GM12872 (cell line): ENCODE results near the gene TTYH1.

Experiments used
- TF ChIP-seq, protein P1 (sequence below): IDR thresholded peaks from 3 replicates; pipeline ENCODE4 v1.5.1; 2011; ENCODE audit warnings: low read depth, mild to moderate bottlenecking, low read length, moderate library complexity; ENCODE audit not compliant: insufficient read depth

TTYH1 gene

DNA sequence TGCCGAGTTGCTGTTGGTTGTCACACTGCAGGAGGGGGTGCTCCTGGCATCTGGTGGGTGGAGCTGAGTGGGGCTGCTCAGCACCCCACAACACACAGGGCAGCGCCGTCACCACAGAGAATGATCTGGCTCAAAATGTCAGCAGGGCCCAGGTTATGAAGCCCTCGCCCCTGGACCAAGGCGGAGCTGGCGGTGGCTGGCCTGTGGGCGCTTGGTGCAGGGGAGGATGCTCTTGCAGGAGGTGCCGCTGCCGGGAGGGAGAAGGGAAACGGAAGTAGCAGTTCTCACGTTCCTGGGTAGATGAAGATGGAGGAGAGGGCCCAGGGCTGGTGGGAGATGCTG is 19.6 kb downstream of the TTYH1 start:
- TF ChIP-seq, protein P1, sequence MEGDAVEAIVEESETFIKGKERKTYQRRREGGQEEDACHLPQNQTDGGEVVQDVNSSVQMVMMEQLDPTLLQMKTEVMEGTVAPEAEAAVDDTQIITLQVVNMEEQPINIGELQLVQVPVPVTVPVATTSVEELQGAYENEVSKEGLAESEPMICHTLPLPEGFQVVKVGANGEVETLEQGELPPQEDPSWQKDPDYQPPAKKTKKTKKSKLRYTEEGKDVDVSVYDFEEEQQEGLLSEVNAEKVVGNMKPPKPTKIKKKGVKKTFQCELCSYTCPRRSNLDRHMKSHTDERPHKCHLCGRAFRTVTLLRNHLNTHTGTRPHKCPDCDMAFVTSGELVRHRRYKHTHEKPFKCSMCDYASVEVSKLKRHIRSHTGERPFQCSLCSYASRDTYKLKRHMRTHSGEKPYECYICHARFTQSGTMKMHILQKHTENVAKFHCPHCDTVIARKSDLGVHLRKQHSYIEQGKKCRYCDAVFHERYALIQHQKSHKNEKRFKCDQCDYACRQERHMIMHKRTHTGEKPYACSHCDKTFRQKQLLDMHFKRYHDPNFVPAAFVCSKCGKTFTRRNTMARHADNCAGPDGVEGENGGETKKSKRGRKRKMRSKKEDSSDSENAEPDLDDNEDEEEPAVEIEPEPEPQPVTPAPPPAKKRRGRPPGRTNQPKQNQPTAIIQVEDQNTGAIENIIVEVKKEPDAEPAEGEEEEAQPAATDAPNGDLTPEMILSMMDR, result no peak

DNA sequence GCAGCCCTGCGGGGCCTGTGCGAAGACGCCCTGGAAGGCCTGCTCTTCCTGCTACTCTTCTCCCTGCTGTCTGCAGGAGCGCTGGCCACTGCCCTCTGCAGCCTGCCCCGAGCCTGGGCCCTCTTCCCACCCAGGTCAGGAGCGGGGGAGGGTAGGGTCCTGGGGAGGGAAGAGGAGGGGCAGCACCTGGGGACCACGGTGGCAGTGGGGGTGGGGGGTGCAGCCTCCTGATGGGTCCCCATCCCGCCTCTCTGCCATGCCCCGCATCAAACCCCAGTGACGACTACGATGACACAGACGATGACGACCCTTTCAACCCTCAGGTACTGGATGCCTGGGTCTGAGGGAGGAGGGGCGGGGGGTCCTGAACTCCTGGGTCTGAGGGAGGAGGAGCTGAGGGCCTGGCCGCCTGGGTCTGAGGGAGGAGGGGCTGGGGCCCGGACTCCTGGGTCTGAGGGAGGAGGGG is 20.3 kb downstream of the TTYH1 start:
- TF ChIP-seq, protein P1, result no peak

DNA sequence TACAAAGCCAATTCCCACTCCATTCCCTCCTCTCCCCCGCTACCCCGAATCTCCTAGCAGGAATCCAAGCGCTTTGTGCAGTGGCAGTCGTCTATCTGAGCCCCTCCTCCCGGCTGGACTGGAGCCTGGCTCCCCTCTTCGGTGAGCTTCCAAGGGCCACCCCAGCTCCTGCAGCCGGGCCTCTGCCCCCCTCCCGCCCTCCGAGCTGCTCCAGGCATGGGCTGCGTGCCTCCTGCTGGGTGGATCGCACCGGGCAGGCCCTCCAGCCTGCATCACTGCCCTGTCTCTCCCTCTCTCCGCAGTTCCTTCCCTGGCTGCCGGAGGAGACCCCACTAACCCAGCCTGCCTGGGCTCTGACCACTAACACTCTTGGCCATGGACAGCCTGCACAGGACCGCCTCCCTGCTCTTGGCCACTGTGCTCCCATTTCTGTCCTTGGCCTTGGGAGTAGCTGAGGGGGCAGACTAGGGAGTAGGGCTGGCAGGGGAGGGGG is 20.8 kb downstream of the TTYH1 start:
- TF ChIP-seq, protein P1, result no peak

DNA sequence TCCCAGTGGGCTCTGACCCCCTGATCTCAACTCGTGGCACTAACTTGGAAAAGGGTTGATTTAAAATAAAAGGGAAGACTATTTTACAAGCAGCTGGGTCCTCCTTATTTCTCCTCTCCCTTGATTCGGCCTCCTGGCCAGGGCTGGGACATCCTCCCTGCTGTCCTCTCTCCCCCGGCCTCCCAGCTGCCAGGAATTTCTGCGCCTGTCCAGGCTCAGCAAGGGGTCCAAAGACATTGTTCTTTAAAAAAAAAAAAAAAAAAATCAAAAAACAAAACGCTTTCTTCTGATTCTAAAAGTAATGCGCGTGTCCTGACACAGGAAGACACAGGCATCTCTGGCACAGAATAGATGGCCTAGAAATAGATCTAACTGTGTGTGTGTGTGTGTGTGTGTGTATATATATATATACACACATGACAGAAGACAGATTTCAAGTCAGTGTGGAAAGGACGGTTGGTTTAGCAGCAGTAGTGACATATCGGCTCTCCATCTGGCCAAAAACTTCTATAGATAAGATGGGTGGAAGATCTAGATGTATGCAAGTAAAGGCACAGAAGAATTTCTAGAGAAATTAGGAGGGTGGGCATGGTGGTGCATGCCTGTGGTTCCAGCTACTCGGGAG is 21.5 kb downstream of the TTYH1 start:
- TF ChIP-seq, protein P1, result no peak

DNA sequence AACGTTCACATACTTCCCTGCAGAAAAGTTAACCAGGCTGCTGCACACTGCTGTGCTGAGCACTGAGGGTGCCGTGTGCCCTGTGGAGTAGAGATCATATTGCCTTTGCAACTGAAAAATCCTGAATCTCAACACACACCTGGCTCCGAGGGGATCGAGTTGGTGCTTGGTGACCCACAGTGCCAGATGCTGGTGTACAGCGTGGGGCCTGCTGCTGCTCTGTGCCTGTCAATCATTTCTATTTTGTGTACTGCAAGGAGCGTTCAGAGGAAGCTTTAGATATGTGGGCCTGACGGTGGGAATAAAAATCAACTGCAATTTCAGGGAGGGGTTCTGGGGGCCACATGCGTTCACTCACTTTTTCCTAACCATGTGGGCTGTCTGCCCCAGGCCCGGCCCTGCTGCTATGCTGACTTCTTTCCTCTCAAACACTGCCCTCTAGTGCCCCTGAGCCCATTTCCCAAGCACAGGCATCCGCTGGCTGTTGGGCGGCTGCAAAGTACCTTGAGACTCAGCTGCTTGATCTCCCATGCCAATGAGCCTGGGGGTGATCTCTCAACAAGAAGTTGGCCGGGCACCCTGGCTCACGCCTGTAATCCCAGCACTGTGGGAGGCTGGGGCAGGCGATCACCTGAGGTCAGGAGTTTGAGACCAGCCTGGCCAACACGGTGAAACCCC is 24.0 kb downstream of the TTYH1 start:
- TF ChIP-seq, protein P1, result peak; percentile 60

DNA sequence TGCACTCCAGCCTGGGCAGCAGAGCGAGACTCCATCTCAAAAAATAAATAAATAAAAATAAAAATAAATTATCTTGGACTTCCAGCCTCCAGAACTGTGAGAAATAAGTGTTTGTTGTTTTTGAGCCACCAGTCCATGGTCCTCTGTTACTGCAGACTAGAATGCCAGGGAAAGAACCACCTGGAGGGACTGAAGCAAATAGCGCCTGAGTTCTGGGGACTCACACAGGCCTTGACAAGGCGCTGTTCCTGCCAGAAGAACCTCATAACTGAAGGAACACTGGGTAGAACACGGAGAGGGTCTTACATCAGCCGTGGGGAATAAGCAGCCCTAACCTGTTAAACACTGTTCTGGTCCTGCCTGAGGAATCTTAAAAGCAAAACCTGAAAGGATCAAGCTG is 25.4 kb downstream of the TTYH1 start:
- TF ChIP-seq, protein P1, result no peak

DNA sequence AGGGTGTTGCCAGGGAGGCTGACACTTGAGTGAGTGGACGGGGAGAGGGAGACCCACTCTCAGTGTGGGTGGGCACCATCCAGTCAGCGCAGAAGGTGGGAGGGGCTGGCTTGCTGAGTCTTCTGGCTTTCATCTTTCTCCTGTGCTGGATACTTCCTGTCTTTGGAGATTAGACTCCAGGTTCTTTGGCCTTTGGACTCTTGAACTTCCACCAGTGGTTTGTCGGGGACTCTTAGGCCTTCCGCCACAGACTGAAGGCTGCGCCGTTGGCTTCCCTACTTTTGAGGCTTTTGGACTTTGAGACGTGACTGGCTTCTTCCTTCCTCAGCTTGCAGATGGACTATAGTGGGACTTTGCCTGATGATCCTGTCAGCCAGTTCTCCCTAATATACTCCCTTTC is 29.5 kb downstream of the TTYH1 start:
- TF ChIP-seq, protein P1, result no peak
